GM19438 (cell line): Measurements from ENCODE around the gene NAPEPLD.
A peak's percentile ranks its signal among the peaks of the same experiment; 100 is the strongest.
"Not testable (repeated sequence)": the region's sequence is repeated elsewhere in the genome, so short reads cannot be mapped to it uniquely, and the experiment has no call there.

Experiments
- ATAC-seq: cut with Tn5 transposase; IDR thresholded peaks from one replicate; pipeline ENCODE4 v1.9.1; 2021; ENCODE audit warnings: low read depth; ENCODE audit not compliant: unreplicated experiment

NAPEPLD gene

GRCh38 chr7:103148994-103149807 lies at the start of gene NAPEPLD:
NAPEPLD (minus strand) TSS chr7:103149099; CDS start chr7:103128776, 20,323 bp downstream.
- ATAC-seq = peak; percentile 74

DNA sequence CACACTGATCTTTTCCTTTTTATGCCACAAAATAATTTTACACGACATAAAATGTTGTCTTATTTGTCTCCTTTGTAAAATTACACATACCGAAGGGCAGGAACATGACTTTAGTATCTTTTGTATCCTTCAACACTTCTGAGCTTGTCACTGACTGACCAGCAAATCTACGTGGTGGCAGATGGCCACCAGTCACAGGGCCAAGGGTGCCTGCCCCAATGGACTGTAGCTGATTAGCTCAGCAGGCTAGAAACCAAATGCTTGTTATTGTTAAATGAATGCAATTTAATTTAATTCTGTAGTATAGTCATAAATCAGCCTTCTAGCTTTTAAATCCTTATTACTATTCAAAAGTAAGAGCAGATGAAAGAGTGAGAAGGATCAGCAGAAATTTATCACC lies 49.2 kb upstream of the NAPEPLD start:
- not testable (repeated sequence) for ATAC-seq

DNA sequence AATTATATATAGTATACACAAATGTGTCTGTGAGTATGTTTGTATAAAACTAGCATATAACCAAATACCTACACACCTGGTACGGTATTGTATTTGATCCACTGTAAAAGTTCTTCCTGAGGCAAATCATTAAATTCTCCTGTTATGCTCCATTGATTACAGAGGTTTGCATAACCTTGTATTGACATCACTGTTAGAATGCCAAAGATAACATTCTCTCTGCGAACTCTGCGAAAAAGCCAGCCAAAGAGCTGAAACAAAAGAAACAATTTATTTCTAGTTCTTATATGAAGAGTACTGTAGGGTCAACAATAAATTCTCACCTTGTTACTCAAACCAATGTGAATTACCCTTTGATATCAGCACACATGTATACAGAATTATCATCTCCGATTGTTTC lies 46.5 kb upstream of the NAPEPLD start:
- ATAC-seq = not testable (repeated sequence)

DNA sequence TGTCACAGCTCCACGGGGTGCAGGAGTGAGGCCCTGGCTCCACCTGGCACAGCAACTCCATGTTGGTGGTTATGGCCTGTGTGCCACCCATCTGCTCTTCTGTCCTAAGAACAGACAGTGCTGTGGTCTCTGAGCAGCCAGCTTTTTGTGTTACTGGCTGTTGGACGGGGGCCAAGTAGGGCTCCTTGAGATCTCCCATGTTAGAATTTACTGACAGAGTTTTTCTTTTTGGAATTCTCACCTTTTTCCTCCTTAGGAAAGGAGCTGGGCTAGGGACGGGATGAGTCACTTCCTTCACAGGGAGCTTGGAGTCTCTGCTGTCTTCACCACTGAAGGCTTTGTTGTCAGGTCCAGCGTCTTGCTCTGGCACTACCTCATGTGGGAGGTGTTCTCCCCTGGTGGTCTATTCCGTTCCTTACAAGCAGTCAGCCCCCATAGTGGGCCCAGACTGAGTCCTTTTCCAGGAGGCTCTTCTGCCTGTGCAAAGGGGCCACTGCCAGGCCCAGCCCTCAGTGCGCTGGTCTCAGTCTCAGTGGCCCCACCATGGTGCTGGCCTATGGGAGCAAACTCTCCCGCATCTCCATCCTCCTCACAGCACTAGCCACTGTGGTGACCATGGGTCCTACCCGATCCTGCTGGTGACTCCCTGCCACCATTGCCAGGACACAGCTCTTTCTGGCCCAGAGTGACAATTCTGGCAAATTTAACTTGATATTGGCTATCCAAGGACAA lies 23.7 kb upstream of the NAPEPLD start:
- not testable (repeated sequence) for ATAC-seq

- ATAC-seq = not testable (repeated sequence)
Measured at GRCh38 chr7:103171695-103172414, 23.0 kb upstream of the NAPEPLD start.

- not testable (repeated sequence) for ATAC-seq
Measured at GRCh38 chr7:103166921-103167544, 18.1 kb upstream of the NAPEPLD start.

GRCh38 chr7:103163087-103163825 lies 14.4 kb upstream of the NAPEPLD start:
- ATAC-seq = not testable (repeated sequence)

DNA sequence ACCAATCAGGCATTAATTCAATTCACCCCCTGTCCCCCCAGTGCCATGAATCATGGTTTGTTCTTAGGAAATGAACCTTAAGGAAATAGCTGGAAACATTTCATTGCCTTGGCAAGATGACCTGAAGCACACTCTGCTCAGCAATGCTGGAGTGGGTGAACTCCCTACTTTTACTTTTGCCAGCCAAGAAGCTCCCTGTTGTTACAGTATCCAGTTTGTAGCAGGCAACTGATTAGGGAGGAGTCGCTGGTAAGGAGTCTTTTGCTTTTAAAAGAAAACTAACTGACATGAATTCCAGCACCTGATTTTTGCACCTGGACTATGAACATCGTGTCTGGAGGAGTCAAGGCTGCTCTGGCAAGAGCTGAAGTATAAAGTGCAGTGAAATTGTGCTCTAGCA lies 13.7 kb upstream of the NAPEPLD start:
- not testable (repeated sequence) for ATAC-seq

DNA sequence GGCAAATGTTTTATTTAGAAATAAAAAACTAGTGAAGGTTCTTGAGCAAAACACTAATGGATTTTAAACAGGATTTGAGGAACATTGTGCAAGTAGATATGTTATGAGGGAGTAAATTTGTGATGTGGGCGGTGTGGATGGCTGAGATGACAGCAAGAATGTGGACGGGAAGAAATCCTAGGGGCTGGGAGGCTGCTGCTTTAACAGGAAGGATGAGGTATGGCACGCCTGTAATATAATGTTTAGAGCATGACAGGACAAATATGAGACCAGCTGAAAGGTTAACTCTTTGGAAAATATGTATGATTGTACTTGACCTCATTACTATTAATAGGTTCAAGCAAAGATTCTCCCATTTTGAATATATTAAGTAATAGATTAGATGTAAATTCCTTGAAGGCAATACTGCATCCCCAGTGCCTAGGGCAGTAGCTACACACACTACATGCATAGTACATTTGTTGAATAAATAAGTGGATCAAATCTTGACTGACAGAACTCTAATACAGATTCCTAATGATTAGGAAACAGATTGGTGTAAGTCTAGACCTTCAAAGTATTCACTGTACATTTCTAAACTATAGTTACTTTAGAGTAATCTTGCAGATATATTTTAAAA lies 13.2 kb upstream of the NAPEPLD start:
- ATAC-seq = not testable (repeated sequence)

GRCh38 chr7:103159072-103159471 lies 10.2 kb upstream of the NAPEPLD start:
- not testable (repeated sequence) for ATAC-seq

DNA sequence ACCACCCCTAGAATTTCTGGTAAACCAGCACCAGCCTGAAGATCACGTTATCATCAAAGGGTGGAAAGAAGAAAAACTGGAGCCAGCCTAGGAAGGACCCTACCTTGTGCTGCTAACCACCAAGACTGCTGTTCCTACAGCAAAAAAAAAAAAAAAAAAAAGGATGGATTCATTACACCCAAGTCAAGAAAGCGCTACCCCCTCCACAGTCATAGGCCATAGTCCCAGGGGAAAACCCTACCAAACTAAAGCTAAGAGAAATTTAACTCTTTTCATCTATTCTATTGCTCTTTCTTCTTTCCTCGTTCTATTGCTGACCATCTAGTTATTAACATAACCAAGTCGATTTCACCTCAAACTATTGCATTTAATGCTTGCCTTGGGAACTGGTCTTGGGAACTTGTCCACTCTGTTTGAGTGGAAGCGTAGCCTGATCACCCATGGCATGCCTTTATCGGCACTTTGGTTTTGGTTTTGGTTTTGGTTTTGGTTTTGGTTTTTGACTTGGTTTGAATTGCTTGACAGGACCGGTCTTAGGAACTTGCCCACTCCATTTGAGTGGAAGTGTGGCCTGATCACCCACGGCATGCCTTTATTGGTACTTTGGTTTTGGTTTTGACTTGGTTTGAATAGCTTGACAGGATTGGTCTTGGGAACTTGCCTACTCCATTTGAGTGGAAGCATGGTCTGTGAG lies 6.6 kb upstream of the NAPEPLD start:
- not testable (repeated sequence) for ATAC-seq

DNA sequence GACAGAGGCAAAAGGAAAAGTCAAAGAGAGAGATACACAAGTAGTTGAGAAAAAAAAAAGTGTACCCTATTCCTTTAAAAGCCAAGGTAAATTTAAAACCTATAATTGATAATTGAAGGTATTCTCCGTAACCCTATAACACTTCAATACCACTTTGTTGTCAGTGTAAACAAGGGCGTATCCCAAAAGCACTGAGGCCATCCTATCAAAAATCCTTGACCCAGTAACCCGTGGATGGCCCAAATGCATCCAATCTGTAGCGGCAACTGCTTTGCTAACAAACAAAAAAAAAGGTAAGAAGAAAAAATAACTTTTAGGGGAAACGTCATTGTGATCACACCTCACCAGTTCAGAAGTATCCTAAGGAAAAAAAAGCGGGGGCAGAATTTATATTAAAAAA lies 5.1 kb upstream of the NAPEPLD start:
- ATAC-seq = no peak

- not testable (repeated sequence) for ATAC-seq
Measured at GRCh38 chr7:103152744-103153617, 4.1 kb upstream of the NAPEPLD start.

DNA sequence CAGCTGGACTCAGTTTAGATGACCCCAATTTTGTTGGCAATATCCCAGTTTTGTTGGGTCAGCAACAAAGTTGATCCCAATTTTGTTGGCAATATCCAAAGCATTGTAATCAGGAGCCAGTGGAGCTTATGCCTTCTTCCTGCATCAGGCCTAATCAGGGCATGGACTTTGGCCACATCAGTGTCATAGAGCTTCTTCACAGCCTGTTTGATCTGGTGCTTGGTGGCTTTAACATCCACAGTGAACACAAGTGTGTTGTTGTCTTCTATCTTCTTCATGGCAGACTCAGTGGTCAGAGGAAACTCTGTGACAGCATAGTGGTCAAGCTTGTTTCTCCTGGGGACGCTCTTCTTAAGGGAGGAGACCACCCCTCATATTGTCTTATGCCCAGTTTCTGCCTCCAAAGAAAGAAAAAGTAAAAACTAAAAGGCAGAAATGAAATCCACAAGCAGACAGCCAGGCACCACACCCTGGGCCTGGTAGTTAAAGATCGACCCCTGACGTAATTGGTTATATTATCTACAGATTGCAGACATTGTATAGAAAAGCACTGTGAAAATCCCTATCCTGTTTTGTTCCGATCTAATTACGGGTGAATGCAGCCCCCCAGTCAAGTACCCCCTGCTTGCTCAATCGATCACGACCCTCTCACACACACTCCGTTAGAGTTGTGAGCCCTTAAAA lies 3.2 kb upstream of the NAPEPLD start:
- ATAC-seq = not testable (repeated sequence)

DNA sequence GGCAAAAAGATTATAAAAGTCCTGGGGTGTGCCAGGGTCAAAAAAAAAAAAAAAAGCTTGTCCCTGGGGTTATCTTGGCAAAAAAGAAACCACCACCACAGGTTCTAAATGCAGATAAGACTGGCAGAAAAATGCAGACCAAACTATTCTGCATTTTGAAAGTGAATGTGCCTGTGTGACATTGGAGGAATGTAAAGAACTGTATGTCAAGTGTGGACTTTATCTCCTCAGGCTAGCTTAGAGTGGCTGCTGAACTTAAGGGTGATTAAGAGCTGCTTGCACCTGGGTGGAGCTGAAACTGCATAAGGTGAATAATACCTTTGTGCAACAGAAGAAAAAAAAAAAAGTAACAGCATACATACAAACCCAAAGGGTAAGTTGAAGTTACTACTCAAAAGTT lies 1.3 kb upstream of the NAPEPLD start:
- ATAC-seq = no peak

- ATAC-seq = no peak
Measured at GRCh38 chr7:103149808-103150180, 895 bp upstream of the NAPEPLD start.
